Activated T-helper 1 cell treated with anti-CD3 and anti-CD28 coated beads, Interleukin-12 subunit alpha, Interleukin-12 subunit beta, Interleukin-2, Interleukin-4 antibody, amounts not matched to agents 30 ng/mL and 10 ng/mL and 1 ng/mL, durations not matched to agents 14 hours and 24 hours and 36 hours (primary cell): Measurements from ENCODE around the gene IVL. TPM values are rescaled to one million over a fixed set of nuclear protein-coding genes. Genes with fewer than 3 reads are reported as not detected.

Experiments used
- DNase-seq: peaks from one replicate; pipeline ENCODE4 v3.0.0; 2021; ENCODE audit warnings: low spot score
- H3K27ac Mint-ChIP-seq: one replicate; pipeline ENCODE4 v1.8.0; 2021; ENCODE audit warnings: mild to moderate bottlenecking, mixed read lengths
- H3K27me3 Mint-ChIP-seq: one replicate; pipeline ENCODE4 v1.8.0; 2022; ENCODE audit warnings: mild to moderate bottlenecking, moderate library complexity, mixed read lengths; ENCODE audit not compliant: insufficient read depth
- H3K36me3 Mint-ChIP-seq: one replicate; pipeline ENCODE4 v1.8.0; 2021; ENCODE audit warnings: low read depth, mixed read lengths
- H3K4me1 Mint-ChIP-seq: one replicate; pipeline ENCODE4 v1.8.0; 2021; ENCODE audit warnings: low read depth, mixed read lengths
- H3K4me3 Mint-ChIP-seq: one replicate; pipeline ENCODE4 v1.8.0; 2021; ENCODE audit warnings: mild to moderate bottlenecking, moderate library complexity, mixed read lengths
- H3K9me3 Mint-ChIP-seq: one replicate; pipeline ENCODE4 v1.8.0; 2021; ENCODE audit warnings: mixed read lengths
- intact Hi-C: fragments of 100-400 bp; cut with micrococcal nuclease; formaldehyde crosslinking; loops from one replicate; pipeline ENCODE4 v1.15.1; 2024
- total RNA-seq: library from RNA; stranded (reverse); gene quantifications from 2 replicates; pipeline ENCODE4 v1.2.3, GENCODE V29; 2022

IVL gene
- total RNA-seq, 1 donor from 2014 or later, result not detected

- intact Hi-C loops, result no loop called here
- peaks cover 5% of the 10 kb centered on the region for H3K27me3 Mint-ChIP-seq
- no peaks in the 10 kb centered on the region for H3K36me3 Mint-ChIP-seq
- no peak for DNase-seq
- H3K4me1 Mint-ChIP-seq, result no peaks in the 10 kb centered on the region
- no peak overlapping the region for H3K27ac Mint-ChIP-seq
- H3K9me3 Mint-ChIP-seq, result no peaks in the 10 kb centered on the region
- no peak overlapping the region for H3K4me3 Mint-ChIP-seq
Observed at GRCh38 chr1:152879559-152880198, 28.7 kb upstream of the IVL start.

- Mint-ChIP-seq H3K4me1 (no peaks in the 10 kb centered on the region), H3K4me3 (no peak overlapping the region), H3K9me3 (no peaks in the 10 kb centered on the region), H3K36me3 (no peaks in the 10 kb centered on the region), H3K27me3 (peaks cover 5% of the 10 kb centered on the region), H3K27ac (no peak overlapping the region)
- intact Hi-C loops, result no loop called here
- no peak for DNase-seq
Observed at GRCh38 chr1:152880316-152880715, 28.0 kb upstream of the IVL start.

GRCh38 chr1:152880907-152881306 lies 27.4 kb upstream of the IVL start:
- H3K27me3 Mint-ChIP-seq, result no peaks in the 10 kb centered on the region
- H3K9me3 Mint-ChIP-seq, result no peaks in the 10 kb centered on the region
- H3K36me3 Mint-ChIP-seq, result no peaks in the 10 kb centered on the region
- intact Hi-C loops, result no loop called here
- no peaks in the 10 kb centered on the region for H3K4me1 Mint-ChIP-seq
- no peak for DNase-seq
- H3K4me3 Mint-ChIP-seq, result no peak overlapping the region
- no peak overlapping the region for H3K27ac Mint-ChIP-seq

- H3K9me3 Mint-ChIP-seq, result no peaks in the 10 kb centered on the region
- no peak overlapping the region for H3K27ac Mint-ChIP-seq
- DNase-seq, result no peak
- no peak overlapping the region for H3K4me3 Mint-ChIP-seq
- intact Hi-C loops, result no loop called here
- H3K27me3 Mint-ChIP-seq, result peaks cover 8% of the 10 kb centered on the region
- H3K36me3 Mint-ChIP-seq, result no peaks in the 10 kb centered on the region
- H3K4me1 Mint-ChIP-seq, result no peaks in the 10 kb centered on the region
Observed at GRCh38 chr1:152884085-152884484, 24.3 kb upstream of the IVL start.

- H3K36me3 Mint-ChIP-seq, result no peaks in the 10 kb centered on the region
- H3K4me1 Mint-ChIP-seq, result no peaks in the 10 kb centered on the region
- H3K9me3 Mint-ChIP-seq, result no peaks in the 10 kb centered on the region
- H3K4me3 Mint-ChIP-seq, result no peak overlapping the region
- H3K27me3 Mint-ChIP-seq, result peaks cover 8% of the 10 kb centered on the region
- H3K27ac Mint-ChIP-seq, result no peak overlapping the region
- intact Hi-C loops, result no loop called here
- DNase-seq, result no peak
Observed at GRCh38 chr1:152884506-152884905, 23.8 kb upstream of the IVL start.

- no peaks in the 10 kb centered on the region for H3K4me1 Mint-ChIP-seq
- no peak for DNase-seq
- no peaks in the 10 kb centered on the region for H3K9me3 Mint-ChIP-seq
- intact Hi-C loops, result no loop called here
- H3K36me3 Mint-ChIP-seq, result no peaks in the 10 kb centered on the region
- peaks cover 13% of the 10 kb centered on the region for H3K27me3 Mint-ChIP-seq
- H3K27ac Mint-ChIP-seq, result no peak overlapping the region
- no peak overlapping the region for H3K4me3 Mint-ChIP-seq
Observed at GRCh38 chr1:152884966-152885624, 23.3 kb upstream of the IVL start.

GRCh38 chr1:152886085-152886484 lies 22.3 kb upstream of the IVL start:
- Mint-ChIP-seq H3K4me3 (no peak overlapping the region), H3K4me1 (no peaks in the 10 kb centered on the region), H3K27ac (no peak overlapping the region), H3K36me3 (no peaks in the 10 kb centered on the region), H3K9me3 (no peaks in the 10 kb centered on the region), H3K27me3 (peaks cover 14% of the 10 kb centered on the region)
- intact Hi-C loops, result no loop called here
- DNase-seq, result no peak

- H3K27ac Mint-ChIP-seq, result no peak overlapping the region
- no peaks in the 10 kb centered on the region for H3K36me3 Mint-ChIP-seq
- no peaks in the 10 kb centered on the region for H3K4me1 Mint-ChIP-seq
- H3K27me3 Mint-ChIP-seq, result peaks cover 19% of the 10 kb centered on the region
- no peaks in the 10 kb centered on the region for H3K9me3 Mint-ChIP-seq
- DNase-seq, result no peak
- intact Hi-C loops, result no loop called here
- no peak overlapping the region for H3K4me3 Mint-ChIP-seq
Observed at GRCh38 chr1:152886758-152887409, 21.5 kb upstream of the IVL start.

- H3K4me3 Mint-ChIP-seq, result no peak overlapping the region
- H3K4me1 Mint-ChIP-seq, result no peaks in the 10 kb centered on the region
- H3K27ac Mint-ChIP-seq, result no peak overlapping the region
- H3K36me3 Mint-ChIP-seq, result no peaks in the 10 kb centered on the region
- intact Hi-C loops, result no loop called here
- H3K27me3 Mint-ChIP-seq, result peaks cover 27% of the 10 kb centered on the region
- no peaks in the 10 kb centered on the region for H3K9me3 Mint-ChIP-seq
- no peak for DNase-seq
Observed at GRCh38 chr1:152888126-152888525, 20.2 kb upstream of the IVL start.

GRCh38 chr1:152899027-152899426 lies 9.3 kb upstream of the IVL start:
- Mint-ChIP-seq H3K36me3 (no peaks in the 10 kb centered on the region), H3K27me3 (peaks cover 15% of the 10 kb centered on the region), H3K9me3 (no peaks in the 10 kb centered on the region), H3K4me3 (no peak overlapping the region), H3K4me1 (no peaks in the 10 kb centered on the region), H3K27ac (no peak overlapping the region)
- intact Hi-C loops, result no loop called here
- no peak for DNase-seq

GRCh38 chr1:152899883-152900282 lies 8.5 kb upstream of the IVL start:
- Mint-ChIP-seq H3K4me3 (no peak overlapping the region), H3K27ac (no peak overlapping the region), H3K36me3 (no peaks in the 10 kb centered on the region), H3K27me3 (peaks cover 10% of the 10 kb centered on the region), H3K9me3 (no peaks in the 10 kb centered on the region), H3K4me1 (no peaks in the 10 kb centered on the region)
- DNase-seq, result no peak
- intact Hi-C loops, result no loop called here

- Mint-ChIP-seq H3K4me1 (no peaks in the 10 kb centered on the region), H3K36me3 (no peaks in the 10 kb centered on the region), H3K27ac (no peak overlapping the region), H3K27me3 (peaks cover 10% of the 10 kb centered on the region), H3K9me3 (no peaks in the 10 kb centered on the region), H3K4me3 (no peak overlapping the region)
- intact Hi-C loops, result no loop called here
- DNase-seq, result no peak
Observed at GRCh38 chr1:152901631-152902030, 6.7 kb upstream of the IVL start.

- intact Hi-C loops, result no loop called here
- DNase-seq, result no peak
- Mint-ChIP-seq H3K4me1 (no peaks in the 10 kb centered on the region), H3K4me3 (no peak overlapping the region), H3K27ac (no peak overlapping the region), H3K27me3 (peaks cover 7% of the 10 kb centered on the region), H3K9me3 (no peaks in the 10 kb centered on the region), H3K36me3 (no peaks in the 10 kb centered on the region)
Observed at GRCh38 chr1:152902636-152903035, 5.7 kb upstream of the IVL start.
